DMS53 (cell line): ENCODE data around the gene JARID2.
A peak's percentile ranks its signal among the peaks of the same experiment; 100 is the strongest.

Source experiments
- DNase-seq: peaks from one replicate; lab custom pipeline; 2025; lab: John Stamatoyannopoulos, UW

Gene JARID2

GRCh38 chr6:15356937-15357336 is 111.1 kb downstream of the JARID2 start:
- DNase-seq = no peak

GRCh38 chr6:15357782-15358181 is 111.9 kb downstream of the JARID2 start:
- DNase-seq = no peak

GRCh38 chr6:15358579-15359327 is 112.9 kb downstream of the JARID2 start:
- DNase-seq = peak; percentile 12

- no peak for DNase-seq
Measured at GRCh38 chr6:15359335-15359862, 113.5 kb downstream of the JARID2 start.

- no peak for DNase-seq
Measured at GRCh38 chr6:15360300-15360699, 114.4 kb downstream of the JARID2 start.

- no peak for DNase-seq
Measured at GRCh38 chr6:15361197-15361596, 115.3 kb downstream of the JARID2 start.

GRCh38 chr6:15362274-15363160 is 116.6 kb downstream of the JARID2 start:
- DNase-seq = peak; percentile 15

GRCh38 chr6:15363164-15363522 is 117.3 kb downstream of the JARID2 start:
- DNase-seq = no peak

GRCh38 chr6:15363523-15364400 is 117.9 kb downstream of the JARID2 start:
- DNase-seq = no peak

- DNase-seq = no peak
Measured at GRCh38 chr6:15364401-15365037, 118.7 kb downstream of the JARID2 start.

- peak; percentile 4 for DNase-seq
Measured at GRCh38 chr6:15365273-15365687, 119.4 kb downstream of the JARID2 start.

GRCh38 chr6:15366003-15366535 is 120.2 kb downstream of the JARID2 start:
- no peak for DNase-seq

- no peak for DNase-seq
Measured at GRCh38 chr6:15366879-15367278, 121.0 kb downstream of the JARID2 start.

GRCh38 chr6:15368186-15368585 is 122.3 kb downstream of the JARID2 start:
- no peak for DNase-seq

GRCh38 chr6:15368873-15369272 is 123.0 kb downstream of the JARID2 start:
- DNase-seq = no peak

- no peak for DNase-seq
Measured at GRCh38 chr6:15369838-15370237, 124.0 kb downstream of the JARID2 start.

- no peak for DNase-seq
Measured at GRCh38 chr6:15370733-15371671, 125.1 kb downstream of the JARID2 start.

GRCh38 chr6:15372932-15373331 is 127.1 kb downstream of the JARID2 start:
- no peak for DNase-seq

GRCh38 chr6:15374119-15374518 is 128.2 kb downstream of the JARID2 start:
- no peak for DNase-seq

- no peak for DNase-seq
Measured at GRCh38 chr6:15375018-15375417, 129.1 kb downstream of the JARID2 start.
